Measurements from ENCODE around the gene CSTB.

GRCh38 chr21:43735236-43736091, 40.6 kb downstream of the CSTB start:
- TF ChIP-seq CTCF (IDR thresholded peaks at IDR 0.05; ENCODE audit: poor library complexity) = no peak
- TF ChIP-seq EZH2 (IDR thresholded peaks at IDR 0.05; ENCODE audit: borderline replicate concordance) = no peak

All from hepatocyte (in vitro differentiated cells).